Heart left ventricle (tissue), 13 donors: ENCODE results near the gene SUN1.

Source experiments
- POLR2A ChIP-seq, 2 donors: fragments of 450-650 bp; IDR thresholded peaks; one replicate each; pipeline ENCODE4 v1.6.1; 2017; ENCODE audit warnings: antibody characterized with exemption in 2 of 2, mild to moderate bottlenecking in 2 of 2, moderate library complexity in 2 of 2
- TF ChIP-seq, protein P1 (sequence below), 12 donors: fragments of 200-600 bp; sonication (generic) in 4 of 12; IDR thresholded peaks; one replicate each; pipeline versions ENCODE4 v1.5.0 to v1.8.0; 2018 to 2022; ENCODE audit warnings: antibody characterized with exemption in 12 of 12, mild to moderate bottlenecking in 5 of 12
- donor health status: ischemic (EF 13 %, LVEDD 7.1; RV severe dilation, severe dysfunction).
- donor health status: DM: no; HTN: yes; CAD: no.
- donor health status: DM: no; HTN: no; CAD: no.
- donor health status: ischemic (EF 25% LVEDD 6.9; RV normal size, moderate dysfunction).
- donor health status: ischemic (EF 25% LVEDD 5.7; RV mildly dilated, moderate dysfunction).
- donor health status: ischemic (EF 35%, LVEDD 5.7; RV mildly dilated, moderate dysfunction).
- donor health status: nonischemic (EF 11% LVEDD 7.7; RV severe dilation, severe dysfunction).
- donor health status: DM: yes; HTN: yes; CAD: no.
- donor health status: PGD.
- donor health status: ischemic (EF 29% LVEDD 5.4; RV normal size, mild dysfunction).
- donor health status: nonischemic (EF 23%, LVEDD 6.1; RV moderate dilation, normal function).

- TF ChIP-seq, protein P1, sequence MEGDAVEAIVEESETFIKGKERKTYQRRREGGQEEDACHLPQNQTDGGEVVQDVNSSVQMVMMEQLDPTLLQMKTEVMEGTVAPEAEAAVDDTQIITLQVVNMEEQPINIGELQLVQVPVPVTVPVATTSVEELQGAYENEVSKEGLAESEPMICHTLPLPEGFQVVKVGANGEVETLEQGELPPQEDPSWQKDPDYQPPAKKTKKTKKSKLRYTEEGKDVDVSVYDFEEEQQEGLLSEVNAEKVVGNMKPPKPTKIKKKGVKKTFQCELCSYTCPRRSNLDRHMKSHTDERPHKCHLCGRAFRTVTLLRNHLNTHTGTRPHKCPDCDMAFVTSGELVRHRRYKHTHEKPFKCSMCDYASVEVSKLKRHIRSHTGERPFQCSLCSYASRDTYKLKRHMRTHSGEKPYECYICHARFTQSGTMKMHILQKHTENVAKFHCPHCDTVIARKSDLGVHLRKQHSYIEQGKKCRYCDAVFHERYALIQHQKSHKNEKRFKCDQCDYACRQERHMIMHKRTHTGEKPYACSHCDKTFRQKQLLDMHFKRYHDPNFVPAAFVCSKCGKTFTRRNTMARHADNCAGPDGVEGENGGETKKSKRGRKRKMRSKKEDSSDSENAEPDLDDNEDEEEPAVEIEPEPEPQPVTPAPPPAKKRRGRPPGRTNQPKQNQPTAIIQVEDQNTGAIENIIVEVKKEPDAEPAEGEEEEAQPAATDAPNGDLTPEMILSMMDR (IDR thresholded peaks at IDR 0.05) = no peak
- no peak for TF ChIP-seq POLR2A (IDR thresholded peaks at IDR 0.05)
These were observed 42.8 kb downstream of the SUN1 start for GRCh38 chr7:875051-875450.
